ENCODE results near the gene GANAB. TPM values are rescaled to one million over a fixed set of nuclear protein-coding genes. Genes with fewer than 3 reads are reported as not detected.
A peak's percentile ranks its signal among the peaks of the same experiment; 100 is the strongest.

The GANAB gene
- total and polyA plus RNA-seq, 8 donors = 270 to 341 (median 312) TPM

GRCh38 chr11:62666259-62666926, 20.0 kb upstream of the GANAB start:
- DNase-seq (no peak), ATAC-seq (no peak)
- H3K4me3 ChIP-seq = peak overlapping the region; percentile 86 to 90
- H3K27me3 ChIP-seq = no peaks in the 10 kb centered on the region
- H3K36me3 ChIP-seq = peaks cover 0 to 34% of the 10 kb centered on the region in 2 donors
- peak overlapping the region; percentile 89 to 94 for H3K27ac ChIP-seq
- H3K4me1 ChIP-seq = peaks cover 24 to 69% of the 10 kb centered on the region in 2 donors
- H3K9me3 ChIP-seq = no peaks in the 10 kb centered on the region
- TF ChIP-seq CTCF (IDR thresholded peaks at IDR 0.05) = no peak
- intact Hi-C loops (cut with DNase I) = no loop called here

- peak overlapping the region; percentile 89 to 94 for H3K27ac ChIP-seq
- intact Hi-C loops (cut with DNase I) = no loop called here
- DNase-seq = peak in 2 of 4 donors; percentile 53 to 83
- H3K36me3 ChIP-seq = peaks cover 0 to 40% of the 10 kb centered on the region in 2 donors
- TF ChIP-seq CTCF (IDR thresholded peaks at IDR 0.05) = no peak
- H3K4me1 ChIP-seq = peaks cover 20 to 64% of the 10 kb centered on the region in 2 donors
- peak overlapping the region; percentile 86 to 90 for H3K4me3 ChIP-seq
- no peaks in the 10 kb centered on the region for H3K27me3 ChIP-seq
- peak; percentile 53 for ATAC-seq
- H3K9me3 ChIP-seq = no peaks in the 10 kb centered on the region
Observed at GRCh38 chr11:62665599-62666258, 19.3 kb upstream of the GANAB start.

- intact Hi-C loops (cut with DNase I) = no loop called here
- no peak for TF ChIP-seq CTCF (IDR thresholded peaks at IDR 0.05)
- Histone ChIP-seq H3K27ac (peak within 1 kb of the TSS; percentile 89 to 94), H3K4me1 (peaks cover 14 to 58% of the 10 kb centered on the region in 2 donors), H3K27me3 (no peaks in the 10 kb centered on the region), H3K9me3 (no peaks in the 10 kb centered on the region), H3K36me3 (peaks cover 0 to 42% of the 10 kb centered on the region in 2 donors), H3K4me3 (peak within 1 kb of the TSS; percentile 86 to 90)
- DNase-seq (peak; percentile 95 to 97 (median 96)), ATAC-seq (peak; percentile 98)
Observed at GRCh38 chr11:62665075-62665598, 18.7 kb upstream of the GANAB start, which contains the start of the genes C11orf98 and CSKMT. Gene C11orf98 (minus strand): TSS chr11:62665210. CDS start chr11:62665169, 41 bp downstream. Gene CSKMT (plus strand): TSS chr11:62665312. CDS start chr11:62665880, 568 bp downstream.

GRCh38 chr11:62664405-62665074, 18.1 kb upstream of the GANAB start:
- DNase-seq (peak in 3 of 4 donors; percentile 28 to 60 (median 56)), ATAC-seq (peak; percentile 59)
- peaks cover 0 to 42% of the 10 kb centered on the region in 2 donors for H3K36me3 ChIP-seq
- peak overlapping the region; percentile 89 to 94 for H3K27ac ChIP-seq
- TF ChIP-seq CTCF (IDR thresholded peaks at IDR 0.05) = no peak
- peak overlapping the region; percentile 86 to 90 for H3K4me3 ChIP-seq
- H3K27me3 ChIP-seq = no peaks in the 10 kb centered on the region
- H3K9me3 ChIP-seq = no peaks in the 10 kb centered on the region
- intact Hi-C loops (cut with DNase I) = no loop called here
- H3K4me1 ChIP-seq = peaks cover 14 to 52% of the 10 kb centered on the region in 2 donors

All from left lung (tissue), 10 donors.